AG04450 (cell line): Measurements from ENCODE around the gene SLC35F1. TPM values are rescaled to one million over a fixed set of nuclear protein-coding genes. Genes with fewer than 3 reads are reported as not detected.

Experiments
- CTCF ChIA-PET: fragments of 300-600, 350-600 bp; formaldehyde crosslinking; extraction: SDS; loops from one replicate; lab custom pipeline; 2022; ENCODE audit warnings: antibody characterized with exemption, inconsistent platforms; lab: Charles Lee
- POLR2A ChIA-PET: fragments of 350-600 bp; formaldehyde crosslinking; extraction: SDS; loops from one replicate; lab custom pipeline; 2021; ENCODE audit warnings: antibody characterized with exemption, inconsistent platforms; lab: Yijun Ruan, JAX
- DNase-seq: peaks from one replicate; pipeline ENCODE4 v3.0.0-alpha.2; 2011; ENCODE audit warnings: low read depth, low spot score
- H3K27ac ChIP-seq: one replicate; pipeline ENCODE4 v1.5.1; 2012; ENCODE audit warnings: low read depth, low read length, control low read depth
- H3K27me3 ChIP-seq: one replicate; pipeline ENCODE4 v1.6.0; 2012; ENCODE audit warnings: low read length; ENCODE audit not compliant: control insufficient read depth, insufficient read depth
- H3K4me3 ChIP-seq: 2 replicates; pipeline ENCODE4 v1.5.1; 2011; ENCODE audit warnings: mild to moderate bottlenecking, low read depth, low read length, control low read depth
- H3K9me3 ChIP-seq: 2 replicates; pipeline ENCODE4 v1.5.1; 2012; ENCODE audit warnings: low read length; ENCODE audit not compliant: control insufficient read depth, insufficient read depth
- polyA plus RNA-seq: library from polyadenylated mRNA; depleted of rRNA; stranded (reverse); fragments of >200 nt; gene quantifications from 2 replicates; pipeline ENCODE4 v1.2.3, GENCODE V29; 2011
- TF ChIP-seq, protein P1 (sequence below): IDR thresholded peaks from 2 replicates; pipeline ENCODE4 v1.5.1; 2011; ENCODE audit warnings: low read depth, low read length, control low read depth, inconsistent platforms

Gene SLC35F1
- polyA plus RNA-seq, 1 experiment: 0.14 TPM

GRCh38 chr6:118080547-118080946 is 173.5 kb downstream of the SLC35F1 start:
- no peak overlapping the region for H3K4me3 ChIP-seq
- H3K27ac ChIP-seq: no peak overlapping the region
- no peaks in the 10 kb centered on the region for H3K27me3 ChIP-seq
- POLR2A ChIA-PET: no interaction called here
- DNase-seq: no peak
- CTCF ChIA-PET: interaction anchor here (0.5 kb wide), 1 partner anchor 161 kb away, joined by 3 read pairs; no protein-coding TSS in a partner anchor
- H3K9me3 ChIP-seq: no peaks in the 10 kb centered on the region
- TF ChIP-seq, protein P1, sequence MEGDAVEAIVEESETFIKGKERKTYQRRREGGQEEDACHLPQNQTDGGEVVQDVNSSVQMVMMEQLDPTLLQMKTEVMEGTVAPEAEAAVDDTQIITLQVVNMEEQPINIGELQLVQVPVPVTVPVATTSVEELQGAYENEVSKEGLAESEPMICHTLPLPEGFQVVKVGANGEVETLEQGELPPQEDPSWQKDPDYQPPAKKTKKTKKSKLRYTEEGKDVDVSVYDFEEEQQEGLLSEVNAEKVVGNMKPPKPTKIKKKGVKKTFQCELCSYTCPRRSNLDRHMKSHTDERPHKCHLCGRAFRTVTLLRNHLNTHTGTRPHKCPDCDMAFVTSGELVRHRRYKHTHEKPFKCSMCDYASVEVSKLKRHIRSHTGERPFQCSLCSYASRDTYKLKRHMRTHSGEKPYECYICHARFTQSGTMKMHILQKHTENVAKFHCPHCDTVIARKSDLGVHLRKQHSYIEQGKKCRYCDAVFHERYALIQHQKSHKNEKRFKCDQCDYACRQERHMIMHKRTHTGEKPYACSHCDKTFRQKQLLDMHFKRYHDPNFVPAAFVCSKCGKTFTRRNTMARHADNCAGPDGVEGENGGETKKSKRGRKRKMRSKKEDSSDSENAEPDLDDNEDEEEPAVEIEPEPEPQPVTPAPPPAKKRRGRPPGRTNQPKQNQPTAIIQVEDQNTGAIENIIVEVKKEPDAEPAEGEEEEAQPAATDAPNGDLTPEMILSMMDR: peak; percentile 27; the same call in 1 of the 2 replicates

GRCh38 chr6:118083711-118084110 is 176.6 kb downstream of the SLC35F1 start:
- POLR2A ChIA-PET: no interaction called here

GRCh38 chr6:118085665-118086064 is 178.6 kb downstream of the SLC35F1 start:
- no peak overlapping the region for H3K27ac ChIP-seq
- CTCF ChIA-PET: no interaction called here

More at GRCh38 chr6:118083711-118084110, 176.6 kb downstream of the SLC35F1 start:
- Histone ChIP-seq H3K9me3 (no peaks in the 10 kb centered on the region), H3K27ac (no peak overlapping the region), H3K4me3 (no peak overlapping the region), H3K27me3 (no peaks in the 10 kb centered on the region)
- CTCF ChIA-PET: no interaction called here
- DNase-seq: no peak
- TF ChIP-seq, protein P1: no peak

GRCh38 chr6:118086159-118086558 is 179.1 kb downstream of the SLC35F1 start:
- no peak overlapping the region for H3K4me3 ChIP-seq
- CTCF ChIA-PET: no interaction called here

More at GRCh38 chr6:118085665-118086064, 178.6 kb downstream of the SLC35F1 start:
- POLR2A ChIA-PET: no interaction called here
- no peaks in the 10 kb centered on the region for H3K9me3 ChIP-seq
- no peak overlapping the region for H3K4me3 ChIP-seq
- DNase-seq: no peak
- H3K27me3 ChIP-seq: no peaks in the 10 kb centered on the region
- TF ChIP-seq, protein P1: no peak

GRCh38 chr6:118092086-118092485 is 185.0 kb downstream of the SLC35F1 start:
- TF ChIP-seq, protein P1: no peak
- H3K27me3 ChIP-seq: no peaks in the 10 kb centered on the region
- no peak overlapping the region for H3K27ac ChIP-seq
- no peaks in the 10 kb centered on the region for H3K9me3 ChIP-seq
- no peak for DNase-seq
- no peak overlapping the region for H3K4me3 ChIP-seq
- CTCF ChIA-PET: no interaction called here
- POLR2A ChIA-PET: no interaction called here

More at GRCh38 chr6:118086159-118086558, 179.1 kb downstream of the SLC35F1 start:
- Histone ChIP-seq H3K27me3 (no peaks in the 10 kb centered on the region), H3K27ac (no peak overlapping the region), H3K9me3 (no peaks in the 10 kb centered on the region)
- POLR2A ChIA-PET: no interaction called here
- TF ChIP-seq, protein P1: no peak
- no peak for DNase-seq
